CD4-positive, alpha-beta T cell (primary cell): ENCODE data around the gene BAIAP2. TPM values are rescaled to one million over a fixed set of nuclear protein-coding genes. Genes with fewer than 3 reads are reported as not detected.

Source experiments
- ATAC-seq: fragments of 200-7000 bp; cut with Tn5 transposase; one replicate; pipeline ENCODE4 v1.10.0; 2022; ENCODE audit warnings: mild to moderate bottlenecking; ENCODE audit not compliant: poor library complexity
- CTCF ChIA-PET: fragments of 350-600 bp; sonication (Branson Sonifier 250); formaldehyde crosslinking; loops from one replicate; lab custom pipeline; 2021; ENCODE audit warnings: antibody characterized with exemption, inconsistent platforms; lab: Charles Lee
- POLR2A ChIA-PET: fragments of 350-600 bp; sonication (Branson Sonifier 250); formaldehyde crosslinking; loops from one replicate; lab custom pipeline; 2021; ENCODE audit warnings: antibody characterized with exemption, inconsistent platforms; lab: Charles Lee
- DNase-seq, 14 experiments: peaks; one replicate each; pipeline ENCODE4 v3.0.0-alpha.2; 2013 to 2020; ENCODE audit warnings: mixed read lengths in 2 of 14
- H3K27ac ChIP-seq, 2 donors: one replicate each; pipeline versions ENCODE4 v1.5.1 to v1.7.0; 2013; ENCODE audit warnings: low read length in 2 of 2, low read depth in 1 of 2, mild to moderate bottlenecking in 1 of 2
- H3K27me3 ChIP-seq, 2 experiments: 1 replicate in 1 of 2; 2 replicates in 1 of 2; pipeline versions ENCODE4 v1.6.1 to v1.7.0; 2013; ENCODE audit warnings: low read length in 2 of 2, control low read depth in 1 of 2, mild to moderate bottlenecking in 1 of 2, moderate library complexity in 1 of 2; ENCODE audit not compliant: insufficient read depth in 2 of 2, control insufficient read depth in 1 of 2
- H3K36me3 ChIP-seq: one replicate; pipeline ENCODE4 v1.6.1; 2013; ENCODE audit warnings: low read length, control low read depth; ENCODE audit not compliant: insufficient read depth
- H3K4me1 ChIP-seq: one replicate; pipeline ENCODE4 v1.6.1; 2013; ENCODE audit warnings: low read length, control low read depth; ENCODE audit not compliant: insufficient read depth
- H3K4me3 ChIP-seq: one replicate; pipeline ENCODE4 v1.5.1; 2013; ENCODE audit warnings: mild to moderate bottlenecking, low read length, moderate library complexity
- H3K9me3 ChIP-seq, 2 experiments: 1 replicate in 1 of 2; 2 replicates in 1 of 2; pipeline versions ENCODE4 v1.6.1 to v1.7.0; 2013; ENCODE audit warnings: low read length in 2 of 2, mild to moderate bottlenecking in 2 of 2, control low read depth in 1 of 2, moderate library complexity in 1 of 2; ENCODE audit not compliant: control insufficient read depth in 1 of 2, insufficient read depth in 1 of 2
- H3K27ac Mint-ChIP-seq: one replicate; pipeline ENCODE4 v1.8.0; 2020; ENCODE audit warnings: mixed read lengths
- H3K27me3 Mint-ChIP-seq: one replicate; pipeline ENCODE4 v1.8.0; 2021; ENCODE audit warnings: mixed read lengths
- H3K36me3 Mint-ChIP-seq: one replicate; pipeline ENCODE4 v1.8.0; 2021; ENCODE audit warnings: low read depth, mixed read lengths
- H3K4me1 Mint-ChIP-seq: one replicate; pipeline ENCODE4 v1.8.0; 2021; ENCODE audit warnings: low read depth, mixed read lengths
- H3K4me3 Mint-ChIP-seq: one replicate; pipeline ENCODE4 v1.8.0; 2020; ENCODE audit warnings: mild to moderate bottlenecking, mixed read lengths
- H3K9me3 Mint-ChIP-seq: one replicate; pipeline ENCODE4 v1.8.0; 2020; ENCODE audit warnings: mixed read lengths
- intact Hi-C, 2 experiments: fragments of 100-400 bp; cut with DNase I in 1 of 2; cut with micrococcal nuclease in 1 of 2; formaldehyde crosslinking; loops; one replicate each; pipeline versions ENCODE4 v1.15.1 to v1.9.0; 2023 to 2025; cut with DNase I, micrococcal nuclease
- total RNA-seq, 174 experiments: library from RNA in 2 of 174; stranded (reverse) in 2 of 174; gene quantifications; one replicate each; pipeline ENCODE4 v1.2.3 and lab custom pipeline; 2021 to 2026
- TF ChIP-seq, protein P1 (sequence below): fragments of 200-600 bp; IDR thresholded peaks from one replicate; pipeline ENCODE4 v1.8.0; 2022; ENCODE audit warnings: antibody characterized with exemption, mild to moderate bottlenecking

Gene BAIAP2
- total RNA-seq, 2 experiments from 2014 or later = 4.2 to 4.9 TPM

DNA sequence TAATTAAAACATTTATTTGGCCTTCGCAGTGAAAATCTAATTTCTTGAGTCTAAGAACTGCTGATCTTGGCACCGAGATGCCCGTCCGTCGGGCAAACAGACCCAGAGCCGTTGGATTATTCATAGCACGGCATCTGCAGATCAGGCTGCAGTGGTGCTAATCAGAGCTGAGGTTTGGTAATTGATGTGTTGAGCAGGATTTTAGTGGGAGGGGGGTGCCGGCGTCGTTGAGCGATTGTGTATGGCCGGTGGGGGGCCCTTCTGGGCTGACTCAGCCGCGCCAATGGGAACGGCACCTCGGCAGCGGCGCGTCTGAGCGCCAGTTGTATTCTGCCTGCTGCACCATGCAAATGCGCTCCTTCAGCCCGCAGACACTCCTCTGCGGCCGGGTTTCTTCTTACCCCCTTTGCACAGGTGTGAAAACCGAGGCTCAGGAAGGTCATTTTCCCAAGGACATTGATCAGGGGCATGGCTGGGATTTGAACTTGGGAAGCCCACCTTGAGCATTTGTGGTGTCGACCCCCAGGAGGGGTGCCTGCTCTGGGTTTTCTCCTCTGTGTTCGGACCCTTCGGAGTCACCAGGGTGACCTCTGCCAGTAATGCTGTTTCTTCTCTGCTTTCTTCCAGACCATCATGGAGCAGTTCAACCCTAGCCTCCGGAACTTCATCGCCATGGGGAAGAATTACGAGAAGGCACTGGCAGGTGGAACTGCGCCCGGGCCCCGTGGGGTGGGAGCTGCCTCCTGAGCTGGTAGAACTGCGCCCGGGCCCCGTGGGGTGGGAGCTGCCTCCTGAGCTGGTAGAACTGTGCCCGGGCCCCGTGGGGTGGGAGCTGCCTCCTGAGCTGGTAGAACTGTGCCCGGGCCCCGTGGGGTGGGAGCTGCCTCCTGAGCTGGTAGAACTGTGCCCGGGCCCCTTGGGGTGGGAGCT, 18.4 kb downstream of the BAIAP2 start:
- ATAC-seq (no peak), DNase-seq (no peak)
- H3K4me1 ChIP-seq = peaks cover 17% of the 10 kb centered on the region
- TF ChIP-seq, protein P1, sequence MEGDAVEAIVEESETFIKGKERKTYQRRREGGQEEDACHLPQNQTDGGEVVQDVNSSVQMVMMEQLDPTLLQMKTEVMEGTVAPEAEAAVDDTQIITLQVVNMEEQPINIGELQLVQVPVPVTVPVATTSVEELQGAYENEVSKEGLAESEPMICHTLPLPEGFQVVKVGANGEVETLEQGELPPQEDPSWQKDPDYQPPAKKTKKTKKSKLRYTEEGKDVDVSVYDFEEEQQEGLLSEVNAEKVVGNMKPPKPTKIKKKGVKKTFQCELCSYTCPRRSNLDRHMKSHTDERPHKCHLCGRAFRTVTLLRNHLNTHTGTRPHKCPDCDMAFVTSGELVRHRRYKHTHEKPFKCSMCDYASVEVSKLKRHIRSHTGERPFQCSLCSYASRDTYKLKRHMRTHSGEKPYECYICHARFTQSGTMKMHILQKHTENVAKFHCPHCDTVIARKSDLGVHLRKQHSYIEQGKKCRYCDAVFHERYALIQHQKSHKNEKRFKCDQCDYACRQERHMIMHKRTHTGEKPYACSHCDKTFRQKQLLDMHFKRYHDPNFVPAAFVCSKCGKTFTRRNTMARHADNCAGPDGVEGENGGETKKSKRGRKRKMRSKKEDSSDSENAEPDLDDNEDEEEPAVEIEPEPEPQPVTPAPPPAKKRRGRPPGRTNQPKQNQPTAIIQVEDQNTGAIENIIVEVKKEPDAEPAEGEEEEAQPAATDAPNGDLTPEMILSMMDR = no peak
- H3K27ac Mint-ChIP-seq = no peak overlapping the region
- peaks cover 12% of the 10 kb centered on the region for H3K4me1 Mint-ChIP-seq
- H3K4me3 ChIP-seq = no peak overlapping the region
- intact Hi-C loops = no loop called here
- no peaks in the 10 kb centered on the region for H3K9me3 ChIP-seq
- ChIA-PET POLR2A (no interaction called here), CTCF (no interaction called here)
- H3K36me3 Mint-ChIP-seq = no peaks in the 10 kb centered on the region
- H3K27me3 ChIP-seq = no peaks in the 10 kb centered on the region
- H3K4me3 Mint-ChIP-seq = no peak overlapping the region
- no peaks in the 10 kb centered on the region for H3K9me3 Mint-ChIP-seq
- H3K27ac ChIP-seq = no peak overlapping the region
- H3K27me3 Mint-ChIP-seq = no peaks in the 10 kb centered on the region
- H3K36me3 ChIP-seq = no peaks in the 10 kb centered on the region

DNA sequence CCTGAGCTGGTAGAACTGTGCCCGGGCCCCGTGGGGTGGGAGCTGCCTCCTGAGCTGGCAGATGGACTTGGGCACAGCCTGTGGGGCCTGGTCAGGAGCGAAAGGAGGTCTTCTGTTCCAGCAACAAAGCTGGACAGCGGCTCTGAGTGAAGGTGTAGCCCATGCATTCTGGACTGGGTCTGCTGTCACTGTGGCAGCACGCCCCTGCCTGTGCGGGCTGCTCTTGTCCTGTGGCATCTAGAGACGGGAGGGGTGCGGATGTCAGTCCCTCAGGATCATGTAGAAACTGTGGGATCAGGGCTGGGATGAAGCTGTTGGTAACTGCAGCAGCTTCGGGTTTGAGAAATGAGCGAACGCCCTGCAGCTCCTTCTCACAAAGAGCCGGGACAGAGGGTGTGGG, 19.4 kb downstream of the BAIAP2 start:
- H3K9me3 Mint-ChIP-seq = no peaks in the 10 kb centered on the region
- no peaks in the 10 kb centered on the region for H3K27me3 Mint-ChIP-seq
- no peak for DNase-seq
- Histone ChIP-seq H3K4me3 (no peak overlapping the region), H3K27me3 (no peaks in the 10 kb centered on the region), H3K9me3 (no peaks in the 10 kb centered on the region), H3K27ac (no peak overlapping the region), H3K36me3 (no peaks in the 10 kb centered on the region), H3K4me1 (peaks cover 9% of the 10 kb centered on the region)
- ChIA-PET POLR2A (no interaction called here), CTCF (no interaction called here)
- peaks cover 10% of the 10 kb centered on the region for H3K4me1 Mint-ChIP-seq
- intact Hi-C loops = no loop called here
- no peak overlapping the region for H3K4me3 Mint-ChIP-seq
- H3K36me3 Mint-ChIP-seq = no peaks in the 10 kb centered on the region
- TF ChIP-seq, protein P1 = no peak
- no peak for ATAC-seq
- H3K27ac Mint-ChIP-seq = no peak overlapping the region

GRCh38 chr17:81054881-81055370, 20.0 kb downstream of the BAIAP2 start:
- H3K27ac Mint-ChIP-seq = no peak overlapping the region
- Histone ChIP-seq H3K27me3 (no peaks in the 10 kb centered on the region), H3K4me1 (peaks cover 3% of the 10 kb centered on the region), H3K27ac (no peak overlapping the region), H3K36me3 (no peaks in the 10 kb centered on the region), H3K4me3 (no peak overlapping the region), H3K9me3 (no peaks in the 10 kb centered on the region)
- no peak for ATAC-seq
- ChIA-PET CTCF (no interaction called here), POLR2A (no interaction called here)
- H3K27me3 Mint-ChIP-seq = no peaks in the 10 kb centered on the region
- TF ChIP-seq, protein P1 = no peak
- peaks cover 5% of the 10 kb centered on the region for H3K4me1 Mint-ChIP-seq
- no peak for DNase-seq
- H3K4me3 Mint-ChIP-seq = no peak overlapping the region
- no peaks in the 10 kb centered on the region for H3K9me3 Mint-ChIP-seq
- intact Hi-C loops = no loop called here
- H3K36me3 Mint-ChIP-seq = no peaks in the 10 kb centered on the region
